Activated CD8-positive, alpha-beta memory T cell treated with anti-CD3 and anti-CD28 coated beads for 4 hours (primary cell): Measurements from ENCODE around the gene SMTNL1.

Source experiments
- DNase-seq, 2 donors: peaks; one replicate each; pipeline ENCODE4 v3.0.0-alpha.2; 2020; ENCODE audit warnings: low read depth in 2 of 2

SMTNL1 gene

DNA sequence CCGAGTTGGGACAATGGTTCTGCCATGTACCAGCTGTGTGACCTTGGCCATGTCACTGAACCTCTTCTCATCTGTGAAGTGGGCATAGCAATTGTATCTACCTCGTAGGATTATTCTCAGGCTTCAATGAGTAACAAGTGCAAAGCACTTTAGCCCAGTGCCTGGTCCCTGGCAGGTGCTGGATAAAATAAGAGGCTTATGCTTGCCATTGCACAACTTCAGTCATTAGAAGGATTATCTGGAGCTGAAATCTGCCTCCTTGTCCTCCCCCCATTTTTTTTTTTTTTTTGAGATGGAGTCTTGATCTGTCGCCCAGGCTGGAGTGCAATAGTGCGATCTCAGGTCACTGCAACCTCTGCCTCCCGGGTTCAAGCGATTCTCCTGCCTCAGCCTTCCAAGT is 7.2 kb downstream of the SMTNL1 start:
- DNase-seq, result no peak

- no peak for DNase-seq
These were observed 8.5 kb downstream of the SMTNL1 start for GRCh38 chr11:57545883-57546282.

DNA sequence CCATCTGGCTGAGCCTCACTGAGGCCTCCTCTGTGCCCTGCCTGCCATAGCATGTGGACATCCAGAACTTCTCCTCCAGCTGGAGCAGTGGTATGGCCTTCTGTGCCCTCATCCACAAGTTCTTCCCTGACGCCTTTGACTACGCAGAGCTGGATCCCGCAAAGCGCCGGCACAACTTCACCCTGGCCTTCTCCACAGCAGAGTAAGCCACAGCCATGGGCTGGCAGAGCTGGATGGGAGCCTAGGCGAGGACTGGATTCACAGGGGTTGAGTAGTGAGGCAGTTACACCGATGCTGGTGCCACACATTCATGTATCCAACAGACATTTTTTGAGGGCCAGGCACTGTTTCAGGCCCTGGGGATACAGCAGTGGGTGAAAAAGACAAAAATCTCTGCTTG is 9.1 kb downstream of the SMTNL1 start:
- DNase-seq, result no peak

- DNase-seq, result no peak
These were observed 9.6 kb downstream of the SMTNL1 start for GRCh38 chr11:57546869-57547475.

GRCh38 chr11:57547854-57548377 is 10.5 kb downstream of the SMTNL1 start:
- DNase-seq, result no peak

DNA sequence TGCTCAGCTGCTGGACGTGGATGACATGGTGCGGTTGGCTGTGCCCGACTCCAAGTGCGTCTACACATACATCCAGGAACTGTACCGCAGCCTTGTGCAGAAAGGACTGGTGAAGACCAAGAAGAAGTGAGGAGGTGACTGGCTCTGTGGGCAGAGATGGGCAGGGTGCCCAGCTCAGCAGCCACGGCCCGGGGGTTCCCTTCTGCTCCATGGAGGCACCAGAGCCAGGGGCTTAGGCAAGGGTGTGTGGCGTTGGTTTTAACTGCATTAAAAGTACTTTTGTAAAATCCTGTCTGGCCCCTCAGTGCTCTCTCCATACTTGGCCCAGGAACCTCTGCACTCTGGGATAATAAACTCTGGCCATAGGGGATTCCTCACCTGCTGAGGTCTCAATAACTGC is 12.6 kb downstream of the SMTNL1 start:
- no peak for DNase-seq

- no peak for DNase-seq
These were observed 14.5 kb downstream of the SMTNL1 start for GRCh38 chr11:57551941-57552340.

- no peak for DNase-seq
These were observed 15.1 kb downstream of the SMTNL1 start for GRCh38 chr11:57552479-57552878.

GRCh38 chr11:57555393-57555792 is 18.0 kb downstream of the SMTNL1 start:
- no peak for DNase-seq

GRCh38 chr11:57556041-57556440 is 18.6 kb downstream of the SMTNL1 start:
- DNase-seq, result no peak

- DNase-seq, result no peak
These were observed 22.8 kb downstream of the SMTNL1 start for GRCh38 chr11:57560146-57560545.

DNA sequence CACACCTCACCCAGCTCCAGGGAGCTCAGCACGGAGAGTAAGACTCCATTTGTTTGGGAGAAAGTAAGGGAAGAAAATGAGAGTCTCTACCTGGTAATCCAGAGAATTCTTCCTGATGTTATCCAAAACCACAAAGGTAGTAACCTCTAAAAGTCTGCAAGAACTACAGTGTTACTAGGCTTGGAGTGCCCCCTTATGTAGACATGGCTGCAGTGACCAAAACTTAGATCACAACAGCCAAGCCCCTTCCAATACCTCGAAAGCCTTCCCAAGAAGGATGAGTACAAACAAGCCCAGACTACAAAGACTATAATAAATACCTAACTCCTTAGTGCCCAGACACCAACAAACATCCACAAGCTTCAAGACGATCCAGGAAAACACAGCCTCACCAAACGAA is 25.2 kb downstream of the SMTNL1 start:
- no peak for DNase-seq

- DNase-seq, result no peak
These were observed 28.9 kb downstream of the SMTNL1 start for GRCh38 chr11:57566005-57566904.

GRCh38 chr11:57566905-57567514 is 29.6 kb downstream of the SMTNL1 start:
- DNase-seq, result no peak

DNA sequence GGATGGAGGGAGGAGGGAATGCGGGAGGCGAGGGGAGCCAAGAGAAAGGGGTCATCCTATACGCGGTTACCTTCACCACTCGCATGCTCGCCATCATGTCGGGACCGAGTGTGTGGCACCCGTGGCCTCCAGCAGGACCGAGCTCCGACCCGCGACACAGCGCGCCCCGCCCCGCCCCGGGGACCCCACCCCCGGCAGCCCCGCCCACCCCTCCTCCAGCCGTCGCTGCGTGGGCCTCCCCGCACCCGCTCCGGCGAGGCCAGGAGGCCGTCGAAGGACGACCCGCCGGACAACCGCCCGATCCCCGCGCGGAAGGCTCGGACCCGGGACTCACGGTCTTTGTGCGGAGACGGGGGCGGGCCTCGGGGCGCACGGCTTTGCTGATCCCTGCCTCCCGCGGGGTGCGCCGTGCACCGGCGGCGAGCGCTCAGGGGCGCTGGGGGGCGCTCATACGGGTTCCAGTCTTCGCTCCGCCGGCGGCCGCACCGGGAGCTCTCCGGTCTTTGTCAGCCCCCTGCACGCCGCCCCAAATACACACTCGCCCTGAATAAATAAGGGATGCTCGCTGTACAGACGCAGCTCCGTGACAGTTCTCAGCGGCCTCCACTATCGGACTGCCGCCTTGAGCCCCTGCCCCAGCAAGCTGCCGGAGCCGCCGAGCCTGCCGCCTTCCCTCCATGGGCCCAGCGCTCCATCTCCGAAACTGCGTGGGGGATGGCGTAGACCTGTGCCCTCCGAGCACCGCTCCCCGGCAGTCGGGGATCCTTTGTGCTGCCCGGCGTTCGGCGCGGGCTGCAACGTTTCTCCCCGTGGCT is 30.3 kb downstream of the SMTNL1 start, which contains the start of gene UBE2L6:
TSS of gene UBE2L6 (minus strand) at position 158 of the 815 bp plus-strand sequence. CDS start at position 97, 61 bp downstream.
- peak; percentile 70 to 78 for DNase-seq

- no peak for DNase-seq
These were observed 31.0 kb downstream of the SMTNL1 start for GRCh38 chr11:57568330-57568766.

- DNase-seq, result no peak
These were observed 34.2 kb downstream of the SMTNL1 start for GRCh38 chr11:57571606-57572005.

DNA sequence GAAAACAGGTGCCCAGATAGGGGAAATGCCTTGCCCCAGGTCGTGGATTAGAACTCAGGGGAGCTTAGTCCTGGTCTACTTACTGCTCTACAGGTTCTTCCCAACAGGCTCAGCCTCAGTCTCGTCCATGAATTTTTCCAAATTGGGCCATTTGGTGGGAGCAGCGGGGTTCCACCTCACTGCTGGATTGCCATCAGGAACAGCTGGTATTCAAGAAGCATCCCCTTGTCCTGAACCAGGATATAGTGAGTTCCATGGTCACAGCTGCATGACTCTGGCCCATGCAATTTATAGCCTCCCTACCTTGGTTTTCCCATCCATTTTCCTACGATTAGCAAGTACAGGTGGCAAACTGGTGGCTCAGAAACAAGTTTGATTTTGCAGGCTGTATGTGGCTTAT is 36.7 kb downstream of the SMTNL1 start:
- DNase-seq, result no peak

- no peak for DNase-seq
These were observed 46.9 kb downstream of the SMTNL1 start for GRCh38 chr11:57584341-57584740.

GRCh38 chr11:57585301-57585700 is 47.9 kb downstream of the SMTNL1 start:
- no peak for DNase-seq

GRCh38 chr11:57586711-57587245 is 49.4 kb downstream of the SMTNL1 start:
- DNase-seq, result no peak
